ENCODE data around the gene PAQR8. TPM values are rescaled to one million over a fixed set of nuclear protein-coding genes. Genes with fewer than 3 reads are reported as not detected.

PAQR8 gene
- total RNA-seq, 1 experiment from 2014 or later: 3.6 TPM

- in situ Hi-C loops (cut with HindIII; ENCODE audit: low pct_unique_long_range_greater_than_20kb, low sequenced_read_pairs) (no loop called here), intact Hi-C loops (cut with micrococcal nuclease; ENCODE audit: unreplicated experiment) (no loop called here)
- Histone ChIP-seq H3K36me3 (ENCODE audit: control insufficient read depth, insufficient read depth, low read length) (no peaks in the 10 kb centered on the region), H3K4me3 (ENCODE audit: low read depth in 2 of 2, low read length in 2 of 2) (no peak overlapping the region), H3K27me3 (ENCODE audit: control insufficient read depth, insufficient read depth, low read length) (no peaks in the 10 kb centered on the region), H3K27ac (ENCODE audit: low read length) (no peak overlapping the region), H3K4me1 (ENCODE audit: control insufficient read depth, insufficient read depth, low read length) (0 out of 2 replicates have a peak, but pooled peaks cover under 1% of the 10 kb centered on the region), H3K9me3 (ENCODE audit: control insufficient read depth, insufficient read depth, low read depth, low read length) (no peaks in the 10 kb centered on the region)
- TF ChIP-seq REST (IDR thresholded peaks at IDR 0.05; ENCODE audit: insufficient read depth in 1 of 2, low read depth in 2 of 2, low read length in 1 of 2): no peak
- no peak for TF ChIP-seq SIN3A (IDR thresholded peaks at IDR 0.05; ENCODE audit: borderline replicate concordance, insufficient read depth, low read depth, low read length)
- no peak for TF ChIP-seq POLR2AphosphoS5 (IDR thresholded peaks at IDR 0.05; ENCODE audit: low read depth, low read length)
- no peak for TF ChIP-seq CTCF (IDR thresholded peaks at IDR 0.05)
- no peak for TF ChIP-seq TCF7L2 (IDR thresholded peaks at IDR 0.05; ENCODE audit: low read depth, low read length)
- DNase-seq (ENCODE audit: low read depth, low spot score) (no peak), ATAC-seq (no peak)
- CTCF ChIA-PET: no interaction called here
- BruUV-seq (replicated peaks): no TSS peak
- POLR2A ChIA-PET: no interaction called here
Measured at GRCh38 chr6:52346503-52346902, 15.4 kb upstream of the PAQR8 start.

GRCh38 chr6:52347818-52348217, 14.1 kb upstream of the PAQR8 start:
- intact Hi-C loops (cut with micrococcal nuclease; ENCODE audit: unreplicated experiment) (no loop called here), in situ Hi-C loops (cut with HindIII; ENCODE audit: low pct_unique_long_range_greater_than_20kb, low sequenced_read_pairs) (no loop called here)
- DNase-seq (ENCODE audit: low read depth, low spot score) (no peak), ATAC-seq (no peak)
- POLR2A ChIA-PET: no interaction called here
- Histone ChIP-seq H3K36me3 (ENCODE audit: control insufficient read depth, insufficient read depth, low read length) (no peaks in the 10 kb centered on the region), H3K27me3 (ENCODE audit: control insufficient read depth, insufficient read depth, low read length) (no peaks in the 10 kb centered on the region), H3K9me3 (ENCODE audit: control insufficient read depth, insufficient read depth, low read depth, low read length) (no peaks in the 10 kb centered on the region), H3K4me1 (ENCODE audit: control insufficient read depth, insufficient read depth, low read length) (peaks cover 12% of the 10 kb centered on the region), H3K27ac (ENCODE audit: low read length) (no peak overlapping the region), H3K4me3 (ENCODE audit: low read depth in 2 of 2, low read length in 2 of 2) (no peak overlapping the region)
- CTCF ChIA-PET: no interaction called here
- TF ChIP-seq TCF7L2 (IDR thresholded peaks at IDR 0.05; ENCODE audit: low read depth, low read length) (no peak), SIN3A (IDR thresholded peaks at IDR 0.05; ENCODE audit: borderline replicate concordance, insufficient read depth, low read depth, low read length) (no peak), CTCF (IDR thresholded peaks at IDR 0.05) (no peak), REST (IDR thresholded peaks at IDR 0.05; ENCODE audit: insufficient read depth in 1 of 2, low read depth in 2 of 2, low read length in 1 of 2) (no peak), POLR2AphosphoS5 (IDR thresholded peaks at IDR 0.05; ENCODE audit: low read depth, low read length) (no peak)
- no TSS peak for BruUV-seq (replicated peaks)

Data from Panc1 (cell line).